Smooth muscle cell of the coronary artery (primary cell): ENCODE data around the gene FGFRL1. TPM values are rescaled to one million over a fixed set of nuclear protein-coding genes. Genes with fewer than 3 reads are reported as not detected.

Experiments
- total RNA-seq: library from RNA; depleted of rRNA; stranded (reverse); fragments of >200 nt; gene quantifications from 2 replicates; pipeline ENCODE4 v1.2.3, GENCODE V29; 2014; ENCODE audit warnings: low replicate concordance

Gene FGFRL1, protein sequence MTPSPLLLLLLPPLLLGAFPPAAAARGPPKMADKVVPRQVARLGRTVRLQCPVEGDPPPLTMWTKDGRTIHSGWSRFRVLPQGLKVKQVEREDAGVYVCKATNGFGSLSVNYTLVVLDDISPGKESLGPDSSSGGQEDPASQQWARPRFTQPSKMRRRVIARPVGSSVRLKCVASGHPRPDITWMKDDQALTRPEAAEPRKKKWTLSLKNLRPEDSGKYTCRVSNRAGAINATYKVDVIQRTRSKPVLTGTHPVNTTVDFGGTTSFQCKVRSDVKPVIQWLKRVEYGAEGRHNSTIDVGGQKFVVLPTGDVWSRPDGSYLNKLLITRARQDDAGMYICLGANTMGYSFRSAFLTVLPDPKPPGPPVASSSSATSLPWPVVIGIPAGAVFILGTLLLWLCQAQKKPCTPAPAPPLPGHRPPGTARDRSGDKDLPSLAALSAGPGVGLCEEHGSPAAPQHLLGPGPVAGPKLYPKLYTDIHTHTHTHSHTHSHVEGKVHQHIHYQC
- total RNA-seq, result 20.1 and 25.5 TPM in 2 replicates

DNA sequence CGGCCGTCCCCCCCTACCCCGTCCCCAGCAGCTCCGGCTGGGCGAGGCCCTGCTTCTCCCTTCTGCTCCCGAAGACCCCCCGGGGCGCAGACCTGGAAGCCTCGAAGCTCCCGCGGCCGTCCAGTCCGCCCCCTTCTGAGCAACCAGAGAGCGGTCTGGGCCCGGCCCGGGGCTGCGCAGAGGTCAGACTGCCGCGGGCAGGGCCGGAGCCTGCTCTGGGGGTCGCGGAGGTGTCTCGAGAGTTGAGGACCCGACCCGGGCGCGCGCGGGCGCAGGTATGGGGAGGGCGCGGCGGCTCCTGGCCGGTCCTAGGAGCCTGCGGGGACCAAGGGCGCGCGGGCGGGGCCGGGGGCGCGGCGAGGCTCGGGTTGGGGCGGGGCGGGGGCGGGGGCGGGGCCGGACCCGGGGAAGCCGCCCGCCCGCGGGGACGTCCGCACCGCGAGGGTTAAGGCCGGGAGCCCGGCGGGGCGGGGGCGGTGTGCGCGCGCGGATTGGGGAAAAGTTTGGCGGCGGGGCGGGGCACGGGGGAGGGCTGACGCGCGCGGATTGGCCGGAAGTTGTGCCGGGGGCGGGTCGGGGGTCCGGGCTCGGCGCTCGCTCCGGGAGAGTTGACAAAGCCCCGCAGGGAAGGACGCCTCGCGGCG lies at the start of gene FGFRL1:
Gene FGFRL1 (plus strand): TSS at position 605 of the 644 bp plus-strand sequence. CDS start 860 bp downstream, outside the sequence.

DNA sequence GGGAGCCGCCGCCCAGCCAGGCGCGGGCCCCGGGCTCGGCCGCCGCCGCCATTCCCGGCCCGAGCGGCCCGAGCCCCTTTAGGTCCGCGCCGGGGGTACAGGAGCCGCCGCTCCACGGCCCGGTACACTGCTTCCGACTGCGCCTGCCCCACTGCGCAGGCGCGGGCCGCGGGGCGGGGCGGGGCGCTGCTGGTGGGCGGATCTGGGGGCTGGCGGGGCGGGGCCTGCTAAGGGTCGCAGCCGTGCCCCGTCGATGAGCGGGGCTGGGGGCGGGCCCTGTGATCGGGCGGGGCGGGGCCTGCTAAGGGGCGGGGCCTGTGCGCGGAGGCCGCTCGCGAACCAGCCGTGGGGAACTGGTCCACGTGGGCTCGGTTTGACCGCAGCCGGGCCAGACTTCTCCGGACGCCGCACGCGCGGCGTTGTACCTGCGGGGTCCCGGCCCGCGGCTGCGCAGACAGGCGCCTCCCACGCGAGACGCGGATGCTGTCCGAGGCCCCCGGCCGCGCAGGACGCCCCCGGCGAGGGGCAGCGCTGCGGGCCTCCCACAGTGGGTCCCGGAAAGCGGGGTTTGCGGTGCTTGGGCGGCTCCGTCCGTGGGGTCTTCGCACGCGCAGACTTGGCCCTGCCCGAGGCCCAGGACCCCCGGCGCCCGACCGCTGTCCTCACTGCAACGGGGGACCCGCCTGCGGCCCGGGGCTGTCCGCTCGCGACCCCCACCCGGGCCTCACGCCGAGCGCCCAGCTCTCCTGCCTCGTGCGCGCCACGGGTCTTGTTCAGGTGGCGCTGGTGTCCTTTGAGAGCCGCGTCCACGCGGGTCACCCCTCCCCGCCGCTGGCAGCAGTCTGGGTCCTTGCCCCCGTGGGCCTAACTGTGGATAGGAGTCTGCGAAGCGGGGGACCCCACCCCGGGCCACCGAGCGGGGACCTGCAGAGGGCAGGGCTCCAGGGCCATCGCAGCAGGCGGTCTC lies 37.7 kb upstream of the FGFRL1 start, which contains the start of gene DGKQ:
Gene DGKQ (minus strand): TSS at position 139 of the 967 bp plus-strand sequence. CDS start 87 bp downstream, at position 52.

DNA sequence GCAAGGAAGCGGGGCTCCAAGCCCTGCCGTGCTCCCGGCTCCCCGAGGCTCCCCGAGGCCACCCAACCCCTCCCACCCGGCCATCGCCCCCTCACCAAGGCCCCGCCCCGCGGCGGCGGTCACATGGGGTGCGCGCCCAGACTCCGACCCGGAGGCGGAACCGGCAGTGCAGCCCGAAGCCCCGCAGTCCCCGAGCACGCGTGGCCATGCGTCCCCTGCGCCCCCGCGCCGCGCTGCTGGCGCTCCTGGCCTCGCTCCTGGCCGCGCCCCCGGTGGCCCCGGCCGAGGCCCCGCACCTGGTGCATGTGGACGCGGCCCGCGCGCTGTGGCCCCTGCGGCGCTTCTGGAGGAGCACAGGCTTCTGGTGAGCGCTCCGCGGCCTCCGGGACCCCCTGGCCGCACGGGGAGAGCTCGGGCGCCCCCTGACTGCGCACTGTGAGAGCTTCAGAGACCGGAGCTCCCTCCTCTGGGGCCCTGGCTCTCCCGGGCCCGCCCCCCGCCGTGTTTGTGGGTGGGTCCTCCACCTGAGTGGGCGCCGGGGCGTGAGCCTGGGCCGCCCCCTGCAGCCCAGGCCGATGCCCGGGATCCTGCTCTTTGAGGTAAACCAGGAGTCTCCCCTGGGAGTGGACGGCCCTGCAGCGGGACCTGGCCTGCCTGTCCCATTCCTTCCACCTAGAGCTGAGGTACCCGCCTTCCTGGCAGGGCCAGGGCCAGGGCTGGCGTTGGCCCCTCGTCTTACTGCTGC lies 24.4 kb upstream of the FGFRL1 start, which contains the start of gene IDUA:
Gene IDUA (plus strand): TSS at position 166 of the 745 bp plus-strand sequence. CDS start 41 bp downstream, at position 207.

DNA sequence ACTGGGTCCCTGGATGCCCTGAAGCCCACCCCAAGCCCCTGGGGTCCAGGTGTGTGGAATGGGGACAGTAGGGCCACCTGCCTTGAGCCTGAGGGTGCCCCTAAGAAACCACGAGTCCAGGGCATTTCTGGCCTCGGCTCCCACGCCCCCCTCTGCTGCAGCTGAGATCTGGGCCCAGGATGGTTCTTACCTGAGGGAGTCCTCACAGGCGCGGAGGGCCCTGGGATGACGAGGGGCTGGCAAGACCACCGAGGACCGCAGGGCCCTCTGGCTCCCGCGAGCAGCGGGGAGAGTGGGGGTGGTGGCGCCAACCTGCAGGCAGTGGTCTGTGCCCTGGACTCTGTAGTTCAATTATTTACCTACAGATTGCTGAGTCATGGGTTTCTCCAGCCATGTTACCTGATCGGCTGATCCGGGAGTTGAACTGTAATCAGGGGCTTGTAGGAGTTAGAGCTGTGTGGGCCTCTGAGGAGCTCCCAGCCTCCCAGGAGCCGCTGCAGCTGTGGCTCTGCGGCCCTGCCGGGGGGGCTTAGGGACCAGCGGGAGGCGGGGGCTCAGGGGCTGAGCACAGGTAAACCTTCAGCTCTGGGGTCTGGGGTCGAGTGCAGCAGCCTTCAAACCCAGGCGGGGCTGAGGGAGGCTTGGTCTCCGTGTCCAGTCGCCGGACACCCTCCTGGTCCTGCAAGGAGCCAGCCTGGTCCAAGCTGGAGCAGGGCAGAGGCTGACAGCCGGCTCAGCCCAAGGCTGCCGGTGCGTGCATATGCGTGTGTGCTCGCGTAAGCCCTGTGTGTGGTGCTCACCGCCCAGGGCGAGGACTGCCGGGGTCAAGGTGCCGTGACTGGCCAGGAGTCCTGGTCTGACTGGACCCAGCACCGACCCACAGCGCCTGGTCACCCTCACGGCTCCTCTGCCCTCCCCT lies 18.1 kb upstream of the FGFRL1 start, which contains the start of gene SLC26A1:
Gene SLC26A1 (minus strand): TSS at position 294 of the 919 bp plus-strand sequence. CDS start 1,701 bp downstream, outside the sequence.

Other genes with a start within 250 kb of the FGFRL1 start
- gene CPLX1, start 185.5 kb upstream of the FGFRL1 start, total RNA-seq, result not detected in 2 replicates
- gene GAK, start 79.3 kb upstream of the FGFRL1 start, total RNA-seq, result 36.7 and 48.7 TPM in 2 replicates
- 16.2 and 22.1 TPM in 2 replicates for gene TMEM175, start 79.2 kb upstream of the FGFRL1 start, total RNA-seq
- gene DGKQ, start 38.1 kb upstream of the FGFRL1 start, total RNA-seq, result 14.3 TPM in 2 replicates
- 7.0 and 12.9 TPM in 2 replicates for gene IDUA, start 24.6 kb upstream of the FGFRL1 start, total RNA-seq
- 0.08 and 0.35 TPM in 2 replicates for gene SLC26A1, start 18.2 kb upstream of the FGFRL1 start, total RNA-seq
- 0.60 and 0.82 TPM in 2 replicates for gene RNF212, start 101.9 kb downstream of the FGFRL1 start, total RNA-seq
- gene SPON2, start 161.0 kb downstream of the FGFRL1 start, total RNA-seq, result 3.5 and 79.9 TPM in 2 replicates
- gene CTBP1, start 237.5 kb downstream of the FGFRL1 start, total RNA-seq, result 191 and 234 TPM in 2 replicates